SIG-M5 treated with dmso at 0.1 percent for 504 hours (cell line): ENCODE data around the gene LCA5L.
"Not testable (repeated sequence)": the region's sequence is repeated elsewhere in the genome, so short reads cannot be mapped to it uniquely, and the experiment has no call there.

Experiments used
- DNase-seq: peaks from one replicate; lab custom pipeline; 2025; ENCODE audit not compliant: unreplicated experiment; lab: John Stamatoyannopoulos, UW

Gene LCA5L

DNA sequence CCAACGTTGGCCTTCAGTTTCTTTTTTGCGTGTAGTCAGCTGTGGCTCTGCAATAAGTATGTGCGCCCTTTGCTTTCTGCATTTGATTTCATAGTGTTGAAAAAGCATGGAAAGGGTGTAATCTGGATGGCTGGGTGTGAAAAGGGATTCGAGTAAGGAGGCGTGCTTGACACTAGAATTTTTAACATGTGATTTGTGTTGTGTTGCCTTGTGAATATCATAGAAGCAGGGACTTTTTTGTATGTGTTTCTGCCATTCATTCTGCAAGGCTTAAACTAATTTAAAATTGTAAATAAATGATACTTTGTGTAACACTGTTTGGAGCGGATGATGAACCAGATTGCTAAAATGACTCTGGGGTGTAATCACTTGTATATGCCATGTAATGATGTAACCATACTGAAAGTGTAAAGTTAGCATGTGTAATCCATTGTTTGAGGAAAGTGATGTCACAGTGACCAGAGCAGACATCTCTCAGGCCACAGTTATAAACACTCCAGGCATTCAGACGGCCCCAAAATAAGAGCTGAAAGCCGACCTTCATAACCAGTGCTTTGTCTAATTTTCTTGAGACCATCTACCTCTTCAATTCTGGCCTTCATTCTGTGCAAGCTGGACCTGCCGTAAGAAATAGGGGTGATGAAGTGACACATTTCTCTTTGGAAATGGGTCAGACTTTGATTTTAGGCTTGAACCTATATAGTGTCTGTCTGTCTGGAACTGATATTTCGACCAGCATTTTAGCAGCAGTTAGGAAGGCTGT is 6.8 kb upstream of the LCA5L start:
- DNase-seq, result no peak

DNA sequence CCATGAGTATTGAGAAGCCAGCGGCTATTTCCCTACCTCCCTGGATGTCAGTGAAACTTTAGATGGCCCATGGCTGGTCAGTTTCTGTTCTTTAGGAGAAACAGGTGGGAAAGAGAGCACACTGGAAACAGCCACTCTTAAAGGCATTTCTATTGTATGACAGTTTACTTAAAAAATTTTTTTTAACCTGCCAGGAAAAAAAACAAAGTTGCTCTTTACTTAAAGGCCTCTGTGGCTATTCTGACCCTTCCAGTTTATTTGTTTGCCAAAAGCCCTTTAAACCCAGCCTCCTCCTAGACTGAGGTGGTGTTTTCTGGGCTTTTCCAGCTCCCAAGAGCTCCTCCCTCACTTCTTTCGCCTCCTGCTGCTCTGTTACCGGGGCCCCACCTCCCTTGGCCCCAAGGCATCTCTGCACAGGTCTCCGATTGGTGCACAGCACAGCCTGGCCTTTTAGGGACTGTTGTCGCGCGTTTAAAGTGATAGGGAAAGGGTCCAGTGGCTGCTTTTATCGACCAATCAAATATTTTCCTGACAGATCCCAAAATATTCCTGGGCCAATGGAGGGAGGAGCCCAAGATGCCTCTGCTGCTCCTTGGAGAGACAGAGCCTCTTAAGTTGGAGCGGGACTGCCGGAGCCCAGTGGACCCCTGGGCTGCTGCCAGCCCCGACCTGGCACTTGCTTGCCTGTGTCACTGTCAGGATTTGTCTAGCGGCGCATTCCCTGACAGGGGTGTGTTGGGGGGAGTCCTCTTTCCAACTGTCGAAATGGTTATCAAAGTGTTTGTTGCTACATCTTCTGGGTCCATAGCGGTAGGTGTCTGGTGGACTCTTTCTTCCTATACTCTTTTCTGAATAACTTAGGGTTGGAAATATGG is 6.0 kb upstream of the LCA5L start, which contains the start of gene SH3BGR:
SH3BGR (plus strand) TSS at position 639 of the 875 bp plus-strand sequence; CDS start at position 766, 127 bp downstream.
- DNase-seq, result peak; percentile 11

DNA sequence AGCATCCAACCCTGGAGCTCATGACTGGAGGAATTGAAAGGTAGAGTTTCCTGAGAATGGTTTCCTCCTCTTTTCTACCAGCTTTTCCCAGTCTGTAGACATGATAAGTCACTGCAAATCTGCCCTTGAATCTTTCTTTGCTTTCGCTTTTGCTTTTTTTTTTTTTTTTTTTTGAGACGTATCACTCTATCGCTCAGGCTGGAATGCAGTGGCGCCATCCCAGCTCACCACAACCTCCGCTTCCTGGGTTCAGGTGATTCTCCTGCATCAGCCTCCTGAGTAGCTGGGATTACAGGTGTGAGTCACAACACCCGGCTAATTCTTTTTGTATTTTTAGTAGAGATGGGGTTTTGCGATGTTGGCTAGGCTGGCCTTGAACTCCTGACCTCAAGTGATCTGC is 1.7 kb upstream of the LCA5L start:
- DNase-seq, result no peak

DNA sequence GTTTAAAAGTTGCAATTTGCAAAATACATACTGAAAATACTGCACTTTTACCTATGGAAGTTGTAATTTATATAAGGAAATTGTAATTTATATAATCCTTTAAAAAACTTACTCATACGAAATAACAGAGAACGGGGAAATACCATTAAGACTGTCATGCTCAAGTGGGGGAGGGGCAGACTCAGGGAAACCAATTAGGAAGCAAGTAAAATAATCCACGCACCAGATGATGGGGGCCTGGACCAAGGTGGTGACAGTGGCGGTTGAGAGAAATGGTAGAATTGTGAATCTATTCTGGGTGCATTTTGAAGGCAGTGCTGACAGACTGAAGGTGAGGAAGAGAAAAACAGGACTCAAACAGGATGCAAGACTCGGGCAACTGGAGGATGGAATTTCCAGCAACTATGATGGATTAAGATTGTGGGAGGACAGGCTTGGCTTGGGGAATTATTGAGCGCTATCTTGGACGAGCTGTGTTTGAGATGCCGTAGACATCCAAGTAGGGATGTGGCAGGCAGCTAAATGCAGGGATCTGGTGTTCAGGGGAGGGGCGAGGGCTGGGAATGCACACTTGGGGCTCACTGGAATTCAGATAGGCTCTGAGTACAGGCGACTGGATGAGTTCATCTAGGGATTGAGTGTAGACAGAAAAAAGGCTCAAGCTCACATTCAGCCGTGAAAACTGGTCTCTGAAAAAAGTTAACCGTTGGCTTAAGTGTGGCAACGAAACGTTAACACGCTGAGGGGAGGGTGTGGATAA is 977 bp downstream of the LCA5L start:
- no peak for DNase-seq

DNA sequence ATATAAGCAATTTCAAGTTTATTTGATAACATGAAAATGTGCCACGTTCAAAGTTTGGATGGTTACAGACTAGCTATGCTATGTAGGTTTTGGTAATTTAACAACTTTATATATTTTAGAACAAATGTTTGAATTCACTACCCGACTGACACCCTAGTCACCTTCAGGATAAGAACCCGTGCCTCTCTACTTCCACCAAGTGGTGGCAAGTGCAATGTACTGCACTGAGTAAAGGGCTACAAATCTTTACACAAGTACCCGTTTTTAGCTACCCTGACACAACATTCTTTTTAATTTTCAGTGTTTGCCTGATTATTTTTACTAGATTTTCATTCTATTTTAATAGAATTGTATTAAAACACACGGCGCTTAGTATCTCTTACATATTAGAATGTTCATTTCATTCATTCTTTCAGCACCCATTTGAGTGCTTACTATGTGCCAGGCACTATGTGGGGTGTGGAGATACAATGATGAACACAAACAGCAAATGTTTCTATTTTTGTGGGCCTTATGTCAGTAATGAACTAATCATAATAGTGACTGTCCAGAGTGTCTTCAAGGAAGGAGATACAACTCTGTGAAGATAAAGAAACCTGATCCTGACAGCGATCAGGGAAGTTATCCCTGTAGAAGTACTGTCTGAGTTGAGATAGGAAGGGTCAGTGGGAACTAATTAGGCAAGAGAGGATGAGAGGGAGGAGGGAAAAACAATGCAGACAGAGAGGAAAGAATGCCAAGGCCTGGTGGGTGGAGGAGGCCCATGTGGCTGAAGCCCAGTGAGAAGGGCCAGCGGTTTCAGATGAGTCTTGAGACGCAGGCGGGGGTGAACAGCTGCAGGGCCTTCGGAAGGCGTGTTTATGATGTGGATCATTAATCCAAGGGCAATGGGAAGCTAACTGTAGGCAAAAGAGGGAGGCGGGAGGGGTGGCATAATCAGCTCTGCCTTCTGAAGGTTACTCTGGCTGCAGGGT is 3.8 kb downstream of the LCA5L start:
- DNase-seq, result peak; percentile 74

DNA sequence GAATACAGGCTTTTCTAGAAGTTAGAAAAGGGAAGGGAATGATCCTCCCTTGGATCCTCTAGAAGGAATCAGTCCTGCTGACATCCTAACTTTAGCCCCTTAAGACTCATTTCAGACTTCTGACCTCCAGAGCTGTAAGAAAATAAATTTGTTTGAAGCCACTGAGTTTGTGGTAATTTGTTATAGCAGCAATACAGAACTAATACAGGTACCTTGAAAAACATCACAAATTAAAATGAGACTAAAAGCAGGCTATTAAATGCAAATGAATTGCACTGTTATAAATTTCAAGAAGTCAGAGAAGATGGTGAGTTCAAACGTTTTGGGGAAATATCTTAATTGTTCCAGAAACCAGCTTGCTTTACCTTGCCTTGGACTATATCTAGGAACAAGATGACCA is 6.3 kb downstream of the LCA5L start:
- DNase-seq, result no peak

DNA sequence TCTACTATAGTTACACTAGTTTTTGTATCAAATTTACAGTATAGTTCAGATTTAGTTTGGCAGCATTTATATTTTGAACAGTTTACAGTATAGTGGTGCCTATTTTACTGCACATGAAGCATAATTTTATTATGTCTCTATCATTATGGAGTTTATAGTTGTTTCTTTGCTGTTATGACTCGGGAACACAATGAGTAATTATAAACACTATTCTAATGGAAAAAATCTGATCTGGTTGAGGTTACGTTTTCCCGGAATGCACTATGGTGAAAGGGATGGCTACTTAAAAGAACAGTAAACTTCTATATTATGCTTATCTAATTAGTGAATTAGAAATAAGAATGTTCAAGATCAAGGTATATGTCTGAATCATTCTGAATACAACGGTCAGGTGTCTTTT is 10.6 kb downstream of the LCA5L start:
- DNase-seq, result no peak

DNA sequence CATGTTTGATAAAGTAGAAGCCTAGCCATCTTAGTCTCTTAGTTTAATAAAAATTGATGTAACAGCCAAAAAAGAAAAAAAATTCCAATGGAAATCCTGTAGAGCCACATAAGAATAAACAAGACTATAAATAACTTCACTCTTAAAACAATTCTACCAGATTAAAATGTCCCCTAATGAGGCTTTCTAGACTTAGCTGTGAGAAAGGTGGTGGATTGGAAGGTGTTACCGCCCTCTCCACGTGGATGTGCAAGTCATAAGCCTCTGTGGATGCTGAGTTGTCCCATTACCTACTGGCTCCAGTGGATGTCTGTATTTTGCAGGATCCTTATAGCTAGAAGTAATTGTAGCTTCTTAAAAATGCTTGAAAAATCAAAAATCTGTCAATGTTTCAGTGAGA is 14.6 kb downstream of the LCA5L start:
- no peak for DNase-seq

DNA sequence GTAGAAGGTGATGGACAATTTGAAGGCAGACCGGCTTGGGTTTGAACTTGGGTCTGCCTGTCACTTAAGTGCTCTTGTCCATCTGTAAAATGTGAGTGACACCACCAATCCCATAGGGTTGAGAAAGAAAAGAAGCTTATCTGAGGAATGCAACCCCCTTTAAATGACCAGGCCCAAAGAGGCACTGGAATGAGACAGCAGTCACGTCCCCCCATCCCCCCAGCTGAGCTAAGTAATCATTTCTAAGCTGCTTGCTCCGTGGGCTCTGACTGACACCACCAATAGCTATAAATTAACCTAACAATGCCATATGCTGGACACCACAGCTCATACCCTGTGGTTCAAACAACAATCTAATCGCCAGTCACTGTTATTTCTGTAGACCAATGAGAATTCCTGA is 15.1 kb downstream of the LCA5L start:
- DNase-seq, result no peak

DNA sequence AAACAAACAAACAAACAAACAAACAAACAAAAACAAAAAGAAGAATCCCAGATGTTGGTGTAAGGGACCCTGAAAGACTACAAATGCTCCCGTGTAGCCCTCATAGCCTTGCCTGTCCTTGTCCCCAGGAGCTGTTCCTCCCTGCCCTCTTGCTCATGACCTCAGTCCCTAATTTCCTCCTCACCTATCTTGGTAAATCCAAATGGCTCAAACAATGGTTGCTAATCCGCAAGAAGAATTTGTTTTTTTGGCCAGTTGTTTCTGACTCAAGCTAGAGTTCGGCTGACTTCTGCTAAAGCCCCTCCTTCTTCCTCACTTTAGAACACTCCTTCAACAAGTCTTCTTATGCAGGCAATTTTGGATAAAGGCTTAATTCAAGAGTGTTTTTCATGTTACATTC is 15.6 kb downstream of the LCA5L start:
- DNase-seq, result no peak

DNA sequence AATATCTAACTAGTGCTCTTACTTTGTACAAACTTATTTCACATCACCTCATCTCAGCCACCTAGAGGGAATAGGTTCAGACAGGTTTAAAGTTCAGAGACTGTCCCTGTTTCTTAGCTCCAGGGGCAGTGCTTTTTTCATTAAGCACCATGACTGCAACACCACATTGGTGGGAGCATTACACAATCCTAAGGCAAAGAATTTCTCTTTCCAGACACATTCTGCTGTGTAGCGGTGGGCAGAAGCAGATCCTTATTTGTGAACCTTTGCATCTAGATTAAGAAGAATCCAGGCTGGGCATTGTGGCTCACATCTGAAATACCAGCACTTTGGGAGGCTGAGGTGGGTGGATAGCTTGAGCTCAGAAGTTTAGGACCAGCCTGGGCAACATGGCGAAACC is 16.1 kb downstream of the LCA5L start:
- no peak for DNase-seq

DNA sequence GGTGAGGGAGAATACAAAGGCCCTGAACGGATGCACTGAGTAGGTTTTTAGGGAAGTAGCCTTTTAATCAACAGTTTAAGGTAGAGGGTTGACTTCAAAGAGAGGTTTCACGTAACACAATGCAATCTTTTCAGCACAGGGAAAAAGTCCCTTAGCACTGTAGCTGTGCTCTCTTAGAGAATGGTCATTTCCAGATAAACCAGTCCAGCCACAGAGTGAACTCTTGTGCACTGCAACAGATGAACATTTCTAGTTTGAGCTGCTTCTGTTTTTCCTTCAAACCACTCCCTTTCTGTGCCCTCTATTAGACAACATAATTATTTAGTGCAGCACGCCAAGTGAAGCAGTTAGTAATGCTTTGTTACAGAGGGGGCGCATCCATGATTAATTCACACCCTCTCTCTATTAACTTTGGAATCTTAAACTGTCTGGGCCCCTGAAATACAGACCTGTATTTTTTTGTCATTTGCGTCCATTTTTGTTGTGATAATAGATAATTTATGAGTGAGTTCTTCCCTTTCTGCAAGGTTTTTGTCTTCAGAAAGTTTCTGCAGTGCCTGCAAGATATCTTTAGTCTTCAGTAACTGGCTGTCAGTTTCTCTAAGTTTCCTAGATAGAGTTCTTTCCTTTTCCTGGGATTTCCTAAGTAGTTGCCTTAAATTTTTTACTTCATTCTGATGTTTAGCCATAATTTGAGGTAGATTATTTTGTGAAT is 22.9 kb downstream of the LCA5L start:
- peak; percentile 17 for DNase-seq

DNA sequence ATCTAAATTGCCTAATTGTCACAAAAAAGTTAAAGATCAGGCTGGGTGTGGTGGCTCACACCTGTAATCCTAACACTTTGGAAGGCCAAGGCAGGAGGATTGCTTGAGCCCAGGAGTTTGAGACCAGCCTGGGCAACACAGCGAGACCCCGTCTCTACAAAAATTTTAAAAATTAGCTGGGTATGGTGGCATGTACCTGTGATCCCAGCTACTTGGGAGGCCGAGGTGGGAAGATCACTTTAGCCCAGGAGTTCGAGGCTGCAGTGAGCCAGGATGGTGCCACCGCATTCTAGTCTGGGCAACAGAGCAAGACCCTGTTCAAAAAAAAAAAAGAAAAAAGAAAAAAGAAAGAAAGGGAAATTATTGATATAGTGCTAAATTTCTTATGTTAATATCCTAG is 26.4 kb downstream of the LCA5L start:
- not testable (repeated sequence) for DNase-seq

DNA sequence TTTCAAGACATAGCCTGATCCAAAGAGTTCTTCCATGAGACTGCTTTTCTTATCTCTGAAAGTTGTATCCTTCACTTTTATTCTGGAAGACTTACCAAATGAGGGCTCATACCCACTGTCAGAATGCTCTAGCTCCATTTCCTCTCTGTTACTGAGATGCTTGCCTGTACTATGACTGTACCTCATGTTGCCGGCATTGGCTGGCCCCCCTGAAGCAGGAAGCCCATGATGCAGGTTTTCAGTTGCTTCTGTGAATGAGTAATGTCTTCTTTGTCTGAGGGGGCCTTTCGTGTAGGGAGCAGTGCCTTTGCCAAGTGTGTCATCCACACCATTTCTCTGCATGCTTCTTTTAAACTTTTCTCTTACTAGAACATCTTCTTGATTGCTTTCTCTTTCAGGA is 39.5 kb downstream of the LCA5L start:
- no peak for DNase-seq

DNA sequence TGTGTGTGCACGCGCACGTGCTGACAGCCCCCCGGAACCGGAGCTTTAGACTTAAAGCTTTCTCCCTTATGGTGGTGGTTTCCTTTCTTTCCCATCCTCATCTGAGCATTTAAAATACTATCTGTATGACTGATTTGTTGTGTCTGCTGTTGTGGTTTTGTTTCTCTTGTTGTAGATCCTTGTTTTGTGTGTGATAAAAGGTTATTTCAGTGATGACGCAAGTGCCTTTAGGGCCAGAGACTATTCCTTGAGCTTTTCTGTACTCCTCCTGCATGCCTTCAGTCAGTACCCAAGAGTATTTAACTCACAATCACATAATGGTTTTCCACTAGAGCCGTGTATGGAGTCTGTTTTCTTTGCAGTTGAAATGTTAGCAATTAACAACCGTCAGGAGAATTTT is 45.4 kb downstream of the LCA5L start:
- no peak for DNase-seq

DNA sequence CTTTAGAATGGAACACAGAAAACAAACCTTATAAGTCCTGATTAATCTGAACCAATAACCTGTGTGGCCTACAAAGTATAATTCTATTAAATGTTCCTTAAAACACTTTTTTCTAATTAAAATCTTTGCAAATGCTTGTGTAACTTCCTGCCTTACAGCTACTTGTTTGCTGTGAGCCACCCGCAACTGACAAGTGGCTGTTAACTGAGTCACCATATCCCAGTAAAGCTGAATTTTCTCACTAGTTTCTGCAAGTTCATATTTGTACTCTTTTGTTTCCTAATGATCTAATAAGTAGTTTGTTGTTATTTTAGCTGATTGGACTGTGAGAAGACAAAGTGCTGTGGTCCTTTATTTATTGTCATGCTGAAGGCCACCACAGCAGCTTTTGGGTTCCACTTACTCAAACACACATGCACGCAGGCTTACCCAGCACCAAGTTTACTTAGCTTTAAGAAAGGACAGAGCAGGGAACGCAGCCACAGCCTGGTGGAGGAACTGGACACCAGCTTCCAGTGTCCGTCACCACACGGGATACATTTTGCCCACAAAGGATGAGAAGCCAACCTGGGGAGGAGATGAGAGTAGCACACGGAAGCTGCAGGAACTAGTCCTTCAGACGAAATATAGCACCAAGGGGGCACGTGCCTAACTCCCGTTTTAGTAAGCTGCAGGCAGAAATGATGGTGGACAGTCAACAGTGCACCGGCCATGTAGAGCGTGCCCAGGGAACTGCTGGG is 47.8 kb downstream of the LCA5L start:
- DNase-seq, result peak; percentile 81

DNA sequence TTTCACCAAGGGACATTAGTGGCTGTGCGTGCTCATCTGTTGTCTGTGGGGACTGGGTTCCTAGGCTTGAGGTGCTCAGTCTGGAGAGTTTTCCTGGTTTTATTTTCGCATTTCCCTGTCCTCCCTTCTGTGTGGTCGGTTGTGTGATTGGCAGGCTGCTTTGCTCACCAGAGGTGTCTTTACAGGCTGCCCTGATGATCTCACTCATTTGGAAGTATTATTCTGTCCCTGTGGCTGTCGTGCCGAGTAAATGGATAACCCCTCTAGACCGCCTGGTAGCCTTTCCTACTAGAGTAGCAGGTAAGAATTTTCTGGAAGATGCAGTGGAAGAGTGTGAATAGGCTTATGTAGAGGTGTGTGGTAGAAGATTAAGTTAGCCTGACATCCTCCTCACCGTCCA is 52.6 kb downstream of the LCA5L start:
- DNase-seq, result no peak

DNA sequence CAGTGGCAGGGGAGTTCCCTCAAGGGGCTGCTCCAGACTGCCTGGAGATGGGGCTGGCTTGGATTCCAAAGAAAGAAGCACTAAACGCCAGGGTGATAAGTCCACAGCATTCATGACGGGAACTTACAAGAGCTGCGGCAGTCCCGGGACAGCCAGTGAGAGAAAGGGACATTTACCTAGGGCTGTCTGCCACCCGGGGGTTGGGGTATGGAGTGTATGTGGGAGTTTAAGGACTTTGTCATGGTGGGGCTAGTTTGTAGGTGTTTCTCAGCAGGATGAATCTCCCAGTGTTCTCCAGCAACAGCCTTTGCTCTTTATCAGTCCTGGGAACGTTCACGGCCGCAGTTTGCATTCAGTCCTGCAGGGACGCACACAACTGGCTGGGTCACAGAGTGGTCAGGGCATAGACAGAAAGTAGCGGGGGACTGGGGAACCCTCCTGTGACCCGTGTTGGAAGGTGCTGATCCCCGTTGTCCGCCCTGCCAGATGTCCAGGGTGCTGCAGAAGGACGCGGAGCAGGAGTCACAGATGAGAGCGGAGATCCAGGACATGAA is 55.3 kb downstream of the LCA5L start:
- DNase-seq, result no peak

DNA sequence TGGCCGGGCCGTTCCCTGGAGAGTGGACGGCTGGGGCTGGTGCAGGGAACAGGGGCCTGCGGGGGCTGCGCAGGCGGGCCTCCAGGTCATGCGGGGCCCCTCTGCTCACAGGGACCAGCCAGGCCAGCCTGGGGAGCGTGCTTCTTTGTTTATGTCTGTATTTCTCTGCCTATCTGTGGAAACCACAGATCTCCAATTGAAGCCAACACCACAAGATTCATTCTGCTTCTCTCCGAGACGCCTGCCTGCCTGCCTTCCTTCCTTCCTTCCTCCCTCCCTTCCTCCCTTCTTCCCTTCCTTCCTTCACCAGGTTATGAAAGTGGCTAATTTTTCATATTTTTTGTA is 56.8 kb downstream of the LCA5L start:
- no peak for DNase-seq
